GM23248 (cell line): ENCODE results near the gene BCL2. TPM values are rescaled to one million over a fixed set of nuclear protein-coding genes. Genes with fewer than 3 reads are reported as not detected.
"Not testable (repeated sequence)": the region's sequence is repeated elsewhere in the genome, so short reads cannot be mapped to it uniquely, and the experiment has no call there.

ENCODE experiments used
- DNase-seq: peaks from one replicate; pipeline ENCODE4 v3.0.0-alpha.2; 2015
- H2AFZ ChIP-seq: fragments of 200-600 bp; sonication (generic); 2 replicates; pipeline ENCODE4 v1.6.1; 2016; ENCODE audit warnings: antibody characterized with exemption
- H3F3A ChIP-seq: fragments of 200-600 bp; sonication (generic); 2 replicates; pipeline ENCODE4 v1.6.1; 2016; ENCODE audit warnings: mild to moderate bottlenecking, antibody characterized with exemption, mixed run types; ENCODE audit not compliant: insufficient read depth
- H3K27ac ChIP-seq: fragments of 200-600 bp; sonication (generic); 2 replicates; pipeline ENCODE4 v1.5.1; 2016; ENCODE audit warnings: mild to moderate bottlenecking
- H3K27me3 ChIP-seq: fragments of 200-600 bp; sonication (generic); replicated peaks from 2 replicates; pipeline ENCODE4 v1.6.1; 2016; ENCODE audit warnings: mild to moderate bottlenecking; ENCODE audit not compliant: insufficient read depth
- H3K36me3 ChIP-seq: fragments of 200-600 bp; sonication (generic); 2 replicates; pipeline ENCODE4 v1.6.1; 2016; ENCODE audit warnings: low read depth, mild to moderate bottlenecking
- H3K4me1 ChIP-seq: fragments of 200-600 bp; sonication (generic); 2 replicates; pipeline ENCODE4 v1.6.1; 2016; ENCODE audit warnings: mild to moderate bottlenecking; ENCODE audit not compliant: insufficient read depth
- H3K4me2 ChIP-seq: fragments of 200-600 bp; sonication (generic); one replicate; pipeline ENCODE4 v1.6.1; 2016; ENCODE audit warnings: mild to moderate bottlenecking; ENCODE audit not compliant: unreplicated experiment
- H3K4me3 ChIP-seq: fragments of 200-600 bp; sonication (generic); 2 replicates; pipeline ENCODE4 v1.5.1; 2016; ENCODE audit warnings: mild to moderate bottlenecking
- H3K79me2 ChIP-seq: fragments of 200-600 bp; sonication (generic); 2 replicates; pipeline ENCODE4 v1.6.1; 2016; ENCODE audit warnings: mild to moderate bottlenecking; ENCODE audit not compliant: insufficient read depth
- H3K9ac ChIP-seq: fragments of 200-600 bp; sonication (generic); 2 replicates; pipeline ENCODE4 v1.6.1; 2016; ENCODE audit warnings: mild to moderate bottlenecking
- H3K9me2 ChIP-seq: fragments of 200-600 bp; sonication (generic); 2 replicates; pipeline ENCODE4 v1.6.1; 2016; ENCODE audit warnings: mixed run types, mild to moderate bottlenecking, moderate library complexity; ENCODE audit not compliant: insufficient read depth
- H3K9me3 ChIP-seq: fragments of 200-600 bp; sonication (generic); one replicate; pipeline ENCODE4 v1.6.1; 2017; ENCODE audit warnings: low read depth
- H4K20me1 ChIP-seq: fragments of 200-600 bp; sonication (generic); 2 replicates; pipeline ENCODE4 v1.6.0; 2016; ENCODE audit not compliant: insufficient read depth
- EZH2 ChIP-seq: fragments of 200-600 bp; sonication (generic); IDR thresholded peaks from 2 replicates; pipeline ENCODE4 v1.6.1; 2018; ENCODE audit warnings: antibody characterized with exemption, mild to moderate bottlenecking; ENCODE audit not compliant: insufficient read depth, poor library complexity, severe bottlenecking
- EZH2phosphoT487 ChIP-seq: fragments of 200-600 bp; sonication (generic); IDR thresholded peaks from 2 replicates; pipeline ENCODE4 v1.6.1; 2018; ENCODE audit warnings: antibody characterized with exemption, moderate library complexity, mild to moderate bottlenecking, low read depth; ENCODE audit not compliant: insufficient read depth
- WGBS, 2 experiments: methylation state at CpG; one replicate each; pipeline ENCODE4 v1.1.6; 2015 to 2017; ENCODE audit warnings: low lambda C conversion rate in 2 of 2, low coverage in 1 of 2; ENCODE audit errors: missing lambda C conversion rate in 2 of 2; 5-methylcytosine and 5-hydroxymethylcytosine counted together
- in situ Hi-C: fragments of 300-500 bp; cut with MboI; formaldehyde crosslinking; loops from 2 replicates; pipeline ENCODE4 v1.15.0; 2020
- polyA plus RNA-seq: library from polyadenylated mRNA; unstranded; fragments of >200 nt; fragmentation: Nextera tagmentation; extraction: Ambion mirVana; gene quantifications from 2 replicates; pipeline ENCODE4 v1.2.1, GENCODE V29; 2016
- total RNA-seq: library from RNA; depleted of rRNA; stranded (reverse); fragments of >200 nt; shearing (Covaris generic); gene quantifications from 2 replicates; pipeline ENCODE4 v1.2.3, GENCODE V29; 2014

The BCL2 gene
- total and polyA plus RNA-seq, 2 experiments from 2014 or later = 0.30 to 1.5 TPM

GRCh38 chr18:63192126-63192884 lies 127.3 kb downstream of the BCL2 start:
- no peaks in the 10 kb centered on the region for H3K4me1 ChIP-seq
- no peak overlapping the region for H3K9ac ChIP-seq
- no peaks in the 10 kb centered on the region for H3K79me2 ChIP-seq
- H3K4me3 ChIP-seq = no peak overlapping the region
- H3K36me3 ChIP-seq = no peaks in the 10 kb centered on the region
- no peak for DNase-seq
- TF ChIP-seq EZH2 = no peak
- TF ChIP-seq EZH2phosphoT487 = no peak
- H3K9me3 ChIP-seq = no peaks in the 10 kb centered on the region
- H3K27me3 ChIP-seq = no peaks in the 10 kb centered on the region
- H3K27ac ChIP-seq = no peak overlapping the region
- H3F3A ChIP-seq = no peaks in the 10 kb centered on the region
- no peak overlapping the region for H2AFZ ChIP-seq
- no peak overlapping the region for H3K4me2 ChIP-seq
- no peaks in the 10 kb centered on the region for H3K9me2 ChIP-seq
- H4K20me1 ChIP-seq = no peaks in the 10 kb centered on the region
- 90% methylated on average over 6 of the region's 6 CpGs for WGBS, 2 experiments
- in situ Hi-C loops = no loop called here

- no peaks in the 10 kb centered on the region for H3K36me3 ChIP-seq
- H3K4me1 ChIP-seq = peaks cover 6% of the 10 kb centered on the region; the same call in 1 of the 2 replicates
- DNase-seq = no peak
- in situ Hi-C loops = no loop called here
- H3K9ac ChIP-seq = no peak overlapping the region
- H4K20me1 ChIP-seq = no peaks in the 10 kb centered on the region
- no peak overlapping the region for H3K4me3 ChIP-seq
- no peaks in the 10 kb centered on the region for H3K9me3 ChIP-seq
- H3F3A ChIP-seq = no peaks in the 10 kb centered on the region
- H3K9me2 ChIP-seq = no peaks in the 10 kb centered on the region
- H3K79me2 ChIP-seq = no peaks in the 10 kb centered on the region
- no peak overlapping the region for H2AFZ ChIP-seq
- WGBS, 2 experiments = 44 to 46% methylated on average over 1 of the region's 1 CpG
- TF ChIP-seq EZH2 (no peak), EZH2phosphoT487 (no peak)
- H3K27ac ChIP-seq = no peak overlapping the region
- H3K4me2 ChIP-seq = no peak overlapping the region
- no peaks in the 10 kb centered on the region for H3K27me3 ChIP-seq
Observed at GRCh38 chr18:63191413-63191812, 128.2 kb downstream of the BCL2 start.

GRCh38 chr18:63190838-63191237 lies 128.7 kb downstream of the BCL2 start:
- H3K79me2 ChIP-seq, H2AFZ ChIP-seq, H3K27ac ChIP-seq, in situ Hi-C loops, H3F3A ChIP-seq, H3K9me3 ChIP-seq, H4K20me1 ChIP-seq, H3K27me3 ChIP-seq, DNase-seq, H3K4me3 ChIP-seq, H3K9ac ChIP-seq, H3K4me1 ChIP-seq, H3K4me2 ChIP-seq, H3K9me2 ChIP-seq, H3K36me3 ChIP-seq: not testable (repeated sequence)
- WGBS, 2 experiments = 59 to 62% methylated on average over 2 of the region's 2 CpGs

- no peak for DNase-seq
- no peaks in the 10 kb centered on the region for H4K20me1 ChIP-seq
- no peak overlapping the region for H3K27ac ChIP-seq
- TF ChIP-seq EZH2 = no peak
- no peak for TF ChIP-seq EZH2phosphoT487
- WGBS, 2 experiments = 94 to 99% methylated on average over 2 of the region's 2 CpGs
- H3F3A ChIP-seq = no peaks in the 10 kb centered on the region
- H3K4me3 ChIP-seq = no peak overlapping the region
- H3K4me2 ChIP-seq = no peak overlapping the region
- H2AFZ ChIP-seq = no peak overlapping the region
- H3K4me1 ChIP-seq = peaks cover 9% of the 10 kb centered on the region; the same call in 1 of the 2 replicates
- in situ Hi-C loops = no loop called here
- H3K9ac ChIP-seq = no peak overlapping the region
- no peaks in the 10 kb centered on the region for H3K79me2 ChIP-seq
- no peaks in the 10 kb centered on the region for H3K9me2 ChIP-seq
- no peaks in the 10 kb centered on the region for H3K36me3 ChIP-seq
- H3K9me3 ChIP-seq = no peaks in the 10 kb centered on the region
- H3K27me3 ChIP-seq = no peaks in the 10 kb centered on the region
Observed at GRCh38 chr18:63189817-63190216, 129.8 kb downstream of the BCL2 start.
